HepG2 (cell line): ENCODE measurements around the gene ACTL7B. TPM values are rescaled to one million over a fixed set of nuclear protein-coding genes. Genes with fewer than 3 reads are reported as not detected.

Source experiments
- DNMT1 ChIP-seq: sonication (generic); formaldehyde crosslinking; IDR thresholded peaks from 2 replicates; pipeline ENCODE4 v1.5.1; 2020; ENCODE audit warnings: mild to moderate bottlenecking, missing genetic modification reagents
- FOSL2 ChIP-seq: sonication (generic); formaldehyde crosslinking; IDR thresholded peaks from 2 replicates; pipeline ENCODE4 v1.4.0; 2020; ENCODE audit warnings: missing genetic modification reagents
- MBNL3 ChIP-seq: fragments of 250-450 bp; sonication (Bioruptor Pico); conservative IDR thresholded peaks from 2 replicates; pipeline ENCODE4 v1.8.0; 2022; ENCODE audit warnings: mild to moderate bottlenecking, inconsistent platforms
- REL ChIP-seq: sonication (generic); formaldehyde crosslinking; conservative IDR thresholded peaks from 2 replicates; pipeline ENCODE4 v1.8.0; 2022; ENCODE audit warnings: mild to moderate bottlenecking, missing genetic modification reagents, moderate library complexity
- SALL1 ChIP-seq: sonication (generic); formaldehyde crosslinking; IDR thresholded peaks from 2 replicates; pipeline ENCODE4 v1.8.0; 2022; ENCODE audit warnings: mild to moderate bottlenecking, missing genetic modification reagents
- SNAPC4 ChIP-seq: sonication (generic); formaldehyde crosslinking; IDR thresholded peaks from 2 replicates; pipeline ENCODE4 v1.4.0; 2020; ENCODE audit warnings: mild to moderate bottlenecking, missing genetic modification reagents
- ZBTB2 ChIP-seq: sonication (generic); formaldehyde crosslinking; IDR thresholded peaks from 2 replicates; pipeline ENCODE4 v1.8.0; 2022; ENCODE audit warnings: low read depth, missing genetic modification reagents
- ZIK1 ChIP-seq: sonication (generic); formaldehyde crosslinking; IDR thresholded peaks from 2 replicates; pipeline ENCODE4 v1.5.0; 2020; ENCODE audit warnings: mild to moderate bottlenecking, low read depth, missing genetic modification reagents, borderline replicate concordance
- ZNF678 ChIP-seq: sonication (generic); formaldehyde crosslinking; IDR thresholded peaks from 2 replicates; pipeline ENCODE4 v1.4.0; 2020; ENCODE audit warnings: mild to moderate bottlenecking, missing genetic modification reagents
- ZNF879 ChIP-seq: sonication (generic); formaldehyde crosslinking; IDR thresholded peaks from 2 replicates; pipeline ENCODE4 v1.8.1; 2023; ENCODE audit warnings: missing genetic modification reagents
- ZSCAN22 ChIP-seq: sonication (generic); formaldehyde crosslinking; IDR thresholded peaks from 2 replicates; pipeline ENCODE4 v1.4.0; 2020; ENCODE audit warnings: mild to moderate bottlenecking, missing genetic modification reagents
- polyA plus RNA-seq, 8 experiments: library from polyadenylated mRNA; depleted of rRNA in 3 of 8; stranded (reverse) in 7 of 8; unstranded in 1 of 8; fragments of >200 nt; fragmentation: Illumina TruSeq in 4 of 8; extraction: Trizol in 4 of 8; gene quantifications; 2 replicates each; pipeline versions ENCODE4 v1.2.1 to v1.2.3, GENCODE V29; 2011 to 2016; ENCODE audit warnings: low read depth in 4 of 8, missing spikeins in 1 of 8, mixed read lengths in 1 of 8; ENCODE audit not compliant: insufficient read depth in 1 of 8
- total RNA-seq, 5 experiments: library from RNA; depleted of rRNA; stranded (reverse); fragments of >200 nt; fragmentation: Illumina TruSeq; extraction: Trizol; gene quantifications; 2 replicates each; pipeline ENCODE4 v1.2.3, GENCODE V29; 2016; ENCODE audit warnings: low read depth in 1 of 5
- TF ChIP-seq, protein P1 (sequence below): sonication (generic); formaldehyde crosslinking; IDR thresholded peaks from 2 replicates; pipeline ENCODE4 v1.4.0; 2020; ENCODE audit warnings: mild to moderate bottlenecking, low read depth, missing genetic modification reagents
- TF ChIP-seq, protein P2 (sequence below): sonication (generic); formaldehyde crosslinking; IDR thresholded peaks from 2 replicates; pipeline ENCODE4 v1.5.0; 2020; ENCODE audit warnings: missing genetic modification reagents
- TF ChIP-seq, protein P3 (sequence below): sonication (generic); formaldehyde crosslinking; IDR thresholded peaks from 2 replicates; pipeline ENCODE4 v1.5.1; 2020; ENCODE audit warnings: mild to moderate bottlenecking, missing genetic modification reagents, borderline replicate concordance

The ACTL7B gene
- total and polyA plus RNA-seq, 2 of the 13 experiments (the other 11 are each of a cell fraction or from before 2014, with no cell fraction given): 0.07 to 0.11 TPM

DNA sequence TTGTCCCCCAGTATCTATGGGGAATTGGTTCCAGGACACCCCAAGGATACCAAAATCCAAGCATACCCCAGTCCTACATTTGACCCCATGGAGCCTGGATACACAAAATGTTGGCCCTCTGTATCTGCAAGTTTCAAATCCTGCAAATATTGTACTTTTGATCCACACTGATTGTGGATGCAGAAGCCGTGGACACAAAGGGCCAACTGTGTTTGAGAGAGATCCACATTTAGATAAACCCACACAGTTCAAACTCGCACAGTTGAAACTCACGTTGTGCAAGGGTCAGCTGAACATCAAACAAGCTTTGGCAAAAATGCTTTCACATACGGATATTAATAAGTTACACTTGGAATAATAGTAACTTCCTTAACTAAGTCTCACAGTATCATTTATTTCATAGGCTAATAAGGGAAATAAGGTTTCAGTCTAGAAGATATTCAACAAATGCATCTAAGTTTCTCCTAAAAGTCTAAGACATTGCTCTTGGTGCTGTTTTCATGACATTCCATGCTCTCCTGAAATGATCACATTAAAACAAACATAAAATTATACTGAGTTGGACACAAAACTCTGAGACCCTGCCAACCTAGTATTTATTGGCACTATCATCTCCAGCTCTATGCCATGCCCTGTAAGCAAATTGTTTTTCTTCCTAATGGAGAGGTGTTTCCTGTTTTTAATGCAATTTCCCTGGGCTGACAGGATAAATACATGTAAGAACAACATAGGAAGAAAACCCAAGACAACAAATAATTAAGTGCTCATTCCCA, 38.6 kb upstream of the ACTL7B start (continued):
- TF ChIP-seq ZIK1 (CRISPR knock-in tag) (no peak), SNAPC4 (CRISPR knock-in tag) (no peak), ZNF678 (CRISPR knock-in tag) (no peak), MBNL3 (CRISPR knock-in tag) (no peak), SALL1 (CRISPR knock-in tag) (peak; percentile 99), ZNF879 (CRISPR knock-in tag) (no peak), FOSL2 (CRISPR knock-in tag) (peak; percentile 88), ZBTB2 (CRISPR knock-in tag) (no peak), REL (CRISPR knock-in tag) (no peak), DNMT1 (CRISPR knock-in tag) (no peak), ZSCAN22 (CRISPR knock-in tag) (no peak)
- TF ChIP-seq, protein P1, sequence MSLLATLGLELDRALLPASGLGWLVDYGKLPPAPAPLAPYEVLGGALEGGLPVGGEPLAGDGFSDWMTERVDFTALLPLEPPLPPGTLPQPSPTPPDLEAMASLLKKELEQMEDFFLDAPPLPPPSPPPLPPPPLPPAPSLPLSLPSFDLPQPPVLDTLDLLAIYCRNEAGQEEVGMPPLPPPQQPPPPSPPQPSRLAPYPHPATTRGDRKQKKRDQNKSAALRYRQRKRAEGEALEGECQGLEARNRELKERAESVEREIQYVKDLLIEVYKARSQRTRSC (CRISPR knock-in tag): no peak
- TF ChIP-seq, protein P2, sequence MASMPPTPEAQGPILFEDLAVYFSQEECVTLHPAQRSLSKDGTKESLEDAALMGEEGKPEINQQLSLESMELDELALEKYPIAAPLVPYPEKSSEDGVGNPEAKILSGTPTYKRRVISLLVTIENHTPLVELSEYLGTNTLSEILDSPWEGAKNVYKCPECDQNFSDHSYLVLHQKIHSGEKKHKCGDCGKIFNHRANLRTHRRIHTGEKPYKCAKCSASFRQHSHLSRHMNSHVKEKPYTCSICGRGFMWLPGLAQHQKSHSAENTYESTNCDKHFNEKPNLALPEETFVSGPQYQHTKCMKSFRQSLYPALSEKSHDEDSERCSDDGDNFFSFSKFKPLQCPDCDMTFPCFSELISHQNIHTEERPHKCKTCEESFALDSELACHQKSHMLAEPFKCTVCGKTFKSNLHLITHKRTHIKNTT: no peak
- TF ChIP-seq, protein P3, sequence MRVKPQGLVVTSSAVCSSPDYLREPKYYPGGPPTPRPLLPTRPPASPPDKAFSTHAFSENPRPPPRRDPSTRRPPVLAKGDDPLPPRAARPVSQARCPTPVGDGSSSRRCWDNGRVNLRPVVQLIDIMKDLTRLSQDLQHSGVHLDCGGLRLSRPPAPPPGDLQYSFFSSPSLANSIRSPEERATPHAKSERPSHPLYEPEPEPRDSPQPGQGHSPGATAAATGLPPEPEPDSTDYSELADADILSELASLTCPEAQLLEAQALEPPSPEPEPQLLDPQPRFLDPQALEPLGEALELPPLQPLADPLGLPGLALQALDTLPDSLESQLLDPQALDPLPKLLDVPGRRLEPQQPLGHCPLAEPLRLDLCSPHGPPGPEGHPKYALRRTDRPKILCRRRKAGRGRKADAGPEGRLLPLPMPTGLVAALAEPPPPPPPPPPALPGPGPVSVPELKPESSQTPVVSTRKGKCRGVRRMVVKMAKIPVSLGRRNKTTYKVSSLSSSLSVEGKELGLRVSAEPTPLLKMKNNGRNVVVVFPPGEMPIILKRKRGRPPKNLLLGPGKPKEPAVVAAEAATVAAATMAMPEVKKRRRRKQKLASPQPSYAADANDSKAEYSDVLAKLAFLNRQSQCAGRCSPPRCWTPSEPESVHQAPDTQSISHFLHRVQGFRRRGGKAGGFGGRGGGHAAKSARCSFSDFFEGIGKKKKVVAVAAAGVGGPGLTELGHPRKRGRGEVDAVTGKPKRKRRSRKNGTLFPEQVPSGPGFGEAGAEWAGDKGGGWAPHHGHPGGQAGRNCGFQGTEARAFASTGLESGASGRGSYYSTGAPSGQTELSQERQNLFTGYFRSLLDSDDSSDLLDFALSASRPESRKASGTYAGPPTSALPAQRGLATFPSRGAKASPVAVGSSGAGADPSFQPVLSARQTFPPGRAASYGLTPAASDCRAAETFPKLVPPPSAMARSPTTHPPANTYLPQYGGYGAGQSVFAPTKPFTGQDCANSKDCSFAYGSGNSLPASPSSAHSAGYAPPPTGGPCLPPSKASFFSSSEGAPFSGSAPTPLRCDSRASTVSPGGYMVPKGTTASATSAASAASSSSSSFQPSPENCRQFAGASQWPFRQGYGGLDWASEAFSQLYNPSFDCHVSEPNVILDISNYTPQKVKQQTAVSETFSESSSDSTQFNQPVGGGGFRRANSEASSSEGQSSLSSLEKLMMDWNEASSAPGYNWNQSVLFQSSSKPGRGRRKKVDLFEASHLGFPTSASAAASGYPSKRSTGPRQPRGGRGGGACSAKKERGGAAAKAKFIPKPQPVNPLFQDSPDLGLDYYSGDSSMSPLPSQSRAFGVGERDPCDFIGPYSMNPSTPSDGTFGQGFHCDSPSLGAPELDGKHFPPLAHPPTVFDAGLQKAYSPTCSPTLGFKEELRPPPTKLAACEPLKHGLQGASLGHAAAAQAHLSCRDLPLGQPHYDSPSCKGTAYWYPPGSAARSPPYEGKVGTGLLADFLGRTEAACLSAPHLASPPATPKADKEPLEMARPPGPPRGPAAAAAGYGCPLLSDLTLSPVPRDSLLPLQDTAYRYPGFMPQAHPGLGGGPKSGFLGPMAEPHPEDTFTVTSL (CRISPR knock-in tag): peak; percentile 94
